Heart left ventricle (tissue), 16 donors: ENCODE measurements around the gene FER. TPM values are rescaled to one million over a fixed set of nuclear protein-coding genes. Genes with fewer than 3 reads are reported as not detected.
"Not testable (repeated sequence)": the region's sequence is repeated elsewhere in the genome, so short reads cannot be mapped to it uniquely, and the experiment has no call there.

Experiments used
- ATAC-seq, 4 donors: fragments of 200-7000 bp; cut with Tn5 transposase; one replicate each; pipeline ENCODE4 v1.9.1; 2020 to 2022; ENCODE audit warnings: moderate library complexity in 4 of 4, mild to moderate bottlenecking in 3 of 4, moderate number of reproducible peaks in 1 of 4
- DNase-seq, 5 donors: peaks; one replicate each; pipeline ENCODE4 v3.0.0-alpha.2; 2020
- H3K27ac ChIP-seq, 12 donors: fragments of 200-600 bp; sonication (generic) in 4 of 12; one replicate each; pipeline versions ENCODE4 v1.5.0 to v1.8.0; 2016 to 2022; ENCODE audit warnings: mild to moderate bottlenecking in 2 of 12
- H3K27me3 ChIP-seq, 9 donors: fragments of 200-600 bp; sonication (generic) in 2 of 9; one replicate each; pipeline versions ENCODE4 v1.5.1 to v1.8.0; 2016 to 2022; ENCODE audit warnings: mild to moderate bottlenecking in 3 of 9
- H3K36me3 ChIP-seq, 9 donors: fragments of 200-600 bp; sonication (generic) in 2 of 9; one replicate each; pipeline versions ENCODE4 v1.5.0 to v1.8.0; 2018 to 2022; ENCODE audit warnings: mild to moderate bottlenecking in 2 of 9
- H3K4me1 ChIP-seq, 12 donors: fragments of 200-600 bp; sonication (generic) in 4 of 12; one replicate each; pipeline versions ENCODE4 v1.5.0 to v1.8.0; 2016 to 2022; ENCODE audit warnings: mild to moderate bottlenecking in 3 of 12
- H3K4me3 ChIP-seq, 12 donors: fragments of 200-600 bp; sonication (generic) in 4 of 12; one replicate each; pipeline versions ENCODE4 v1.5.0 to v1.8.0; 2017 to 2022; ENCODE audit warnings: mild to moderate bottlenecking in 9 of 12, moderate library complexity in 4 of 12
- H3K9me3 ChIP-seq, 12 donors: fragments of 200-600 bp; sonication (generic) in 4 of 12; one replicate each; pipeline versions ENCODE4 v1.5.0 to v1.8.0; 2016 to 2022; ENCODE audit warnings: mild to moderate bottlenecking in 1 of 12
- CTCF ChIP-seq, 12 donors: fragments of 200-600 bp; sonication (generic) in 4 of 12; IDR thresholded peaks; one replicate each; pipeline versions ENCODE4 v1.5.0 to v1.8.0; 2018 to 2022; ENCODE audit warnings: antibody characterized with exemption in 12 of 12, mild to moderate bottlenecking in 5 of 12
- POLR2A ChIP-seq, 2 donors: fragments of 450-650 bp; IDR thresholded peaks; one replicate each; pipeline ENCODE4 v1.6.1; 2017; ENCODE audit warnings: antibody characterized with exemption in 2 of 2, mild to moderate bottlenecking in 2 of 2, moderate library complexity in 2 of 2
- WGBS, 4 donors: extraction: QIAGEN DNeasy Blood & Tissue Kit in 2 of 4; methylation state at CpG; one replicate each; pipeline versions ENCODE4 v1.1.5 to v1.1.7; 2013 to 2018; 5-methylcytosine and 5-hydroxymethylcytosine counted together
- intact Hi-C, 10 donors: fragments of 100-400 bp; cut with DNase I; formaldehyde crosslinking; loops; one replicate each; pipeline versions ENCODE4 v1.11.1 to v1.14.2; 2022
- polyA plus RNA-seq, 2 donors: library from polyadenylated mRNA; stranded (reverse); fragments of 200-250 nt; gene quantifications; one replicate each; pipeline ENCODE4 v1.2.3, GENCODE V29; 2013
- total RNA-seq, 9 donors: library from RNA; depleted of rRNA in 2 of 9; stranded (reverse); fragments of >200 nt in 2 of 9; fragmentation: NEBNext Ultra II Directional in 3 of 9; extraction: Animal tissue kit (Norgen Biotek cat#: 25700) in 3 of 9; gene quantifications; one replicate each; pipeline versions ENCODE4 v1.1.0 to v1.2.4, GENCODE V29; 2016 to 2023
- donor health status: ischemic (EF 13 %, LVEDD 7.1; RV severe dilation, severe dysfunction).
- donor health status: healthy with polysubstance abuse.
- donor health status: DM: no; HTN: yes; CAD: no.
- donor health status: DM: no; HTN: no; CAD: no.
- donor health status: ischemic (EF 25% LVEDD 6.9; RV normal size, moderate dysfunction).
- donor health status: ischemic (EF 25% LVEDD 5.7; RV mildly dilated, moderate dysfunction).
- donor health status: healthy.
- donor health status: DM: yes; HTN: yes; CAD: no.
- donor health status: ischemic (EF 35%, LVEDD 5.7; RV mildly dilated, moderate dysfunction).
- donor health status: nonischemic (EF 11% LVEDD 7.7; RV severe dilation, severe dysfunction).
- donor health status: DM: yes; HTN: yes; CAD: no.
- donor health status: PGD.
- donor health status: ischemic (EF 29% LVEDD 5.4; RV normal size, mild dysfunction).
- donor health status: nonischemic (EF 23%, LVEDD 6.1; RV moderate dilation, normal function).

Gene FER
- total and polyA plus RNA-seq, 11 donors, result 1.4 to 25.7 (median 13.1) TPM

- Histone ChIP-seq H3K27ac (no peak overlapping the region), H3K9me3 (peaks cover 0 to 28% (median 0%) of the 10 kb centered on the region in 12 donors), H3K27me3 (no peaks in the 10 kb centered on the region), H3K4me1 (no peaks in the 10 kb centered on the region), H3K36me3 (peaks cover 0 to 18% (median 0%) of the 10 kb centered on the region in 9 donors), H3K4me3 (no peak overlapping the region)
- ATAC-seq, result no peak
- intact Hi-C loops, result no loop called here
- no peak for DNase-seq
- WGBS, 4 donors, result 89 to 97% (median 92%) methylated on average over 4 of the region's 4 CpGs
- TF ChIP-seq CTCF (IDR thresholded peaks at IDR 0.05) (no peak), POLR2A (IDR thresholded peaks at IDR 0.05) (no peak)
Measured at GRCh38 chr5:108983461-108984092, 235.9 kb downstream of the FER start.

DNA sequence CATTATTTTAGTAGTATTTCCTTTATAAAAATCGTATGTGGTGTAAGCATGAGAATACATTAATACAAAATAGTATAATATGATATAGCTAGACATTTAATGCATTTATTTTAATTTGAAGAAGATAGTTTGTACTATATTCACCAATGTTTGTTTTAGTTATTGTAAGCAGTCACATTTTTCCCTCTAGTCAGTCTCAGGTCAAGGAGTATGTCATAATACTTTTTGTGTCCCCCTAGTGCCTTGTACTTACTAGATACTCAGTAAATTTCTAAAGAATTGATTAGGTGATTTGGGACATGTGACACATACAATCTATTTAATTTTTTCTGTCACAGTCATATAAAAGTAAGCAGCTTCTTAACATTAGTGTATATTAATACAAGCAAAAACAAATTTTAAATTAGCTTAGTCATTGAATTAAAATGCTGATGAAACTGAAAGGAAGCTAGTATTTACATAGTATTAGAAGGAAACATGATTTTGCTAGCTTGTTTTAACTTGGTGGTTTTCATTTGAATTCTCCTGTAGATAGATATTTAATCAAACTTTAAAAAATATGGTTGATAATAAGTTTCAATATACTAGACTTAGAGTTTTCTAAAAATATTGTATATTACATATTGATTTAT, 242.2 kb downstream of the FER start:
- ATAC-seq, result no peak
- no peaks in the 10 kb centered on the region for H3K27me3 ChIP-seq
- no peaks in the 10 kb centered on the region for H3K4me1 ChIP-seq
- DNase-seq, result no peak
- intact Hi-C loops, result no loop called here
- 75 to 82% (median 78%) methylated on average over 1 of the region's 1 CpG for WGBS, 4 donors
- peaks cover 0 to 13% (median 0%) of the 10 kb centered on the region in 9 donors for H3K36me3 ChIP-seq
- no peak overlapping the region for H3K27ac ChIP-seq
- TF ChIP-seq POLR2A (IDR thresholded peaks at IDR 0.05) (no peak), CTCF (IDR thresholded peaks at IDR 0.05) (no peak)
- H3K9me3 ChIP-seq, result peaks cover 0 to 42% (median 4%) of the 10 kb centered on the region in 12 donors
- H3K4me3 ChIP-seq, result no peak overlapping the region

DNA sequence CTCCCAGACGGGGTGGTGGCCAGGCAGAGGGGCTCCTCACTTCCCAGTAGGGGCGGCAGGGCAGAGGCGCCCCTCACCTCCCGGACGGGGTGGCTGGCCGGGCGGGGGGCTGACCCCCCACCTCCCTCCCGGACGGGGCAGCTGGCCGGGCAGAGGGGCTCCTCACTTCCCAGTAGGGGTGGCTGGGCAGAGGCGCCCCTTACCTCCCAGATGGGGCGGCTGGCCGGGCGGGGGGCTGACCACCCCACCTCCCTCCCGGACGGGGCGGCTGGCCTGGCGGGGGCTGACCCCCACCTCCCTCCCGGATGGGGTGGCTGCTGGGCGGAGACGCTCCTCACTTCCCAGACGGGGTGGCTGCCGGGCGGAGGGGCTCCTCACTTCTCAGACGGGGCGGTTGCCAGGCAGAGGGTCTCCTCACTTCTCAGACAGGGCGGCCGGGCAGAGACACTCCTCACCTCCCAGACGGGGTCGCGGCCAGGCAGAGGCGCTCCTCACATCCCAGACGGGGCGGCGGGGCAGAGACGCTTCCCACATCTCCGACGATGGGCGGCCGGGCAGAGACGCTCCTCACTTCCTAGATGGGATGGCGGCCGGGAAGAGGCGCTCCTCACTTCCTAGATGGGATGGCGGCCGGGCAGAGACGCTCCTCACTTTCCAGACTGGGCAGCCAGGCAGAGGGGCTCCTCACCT, 244.8 kb downstream of the FER start:
- H3K4me3 ChIP-seq, H3K4me1 ChIP-seq, intact Hi-C loops, ATAC-seq, H3K27me3 ChIP-seq, H3K36me3 ChIP-seq, H3K27ac ChIP-seq: not testable (repeated sequence)
- WGBS, 4 donors, result 96 to 100% (median 98%) methylated on average over 6 to 47 of the region's 47 CpGs
- peak in 2 of 5 donors; percentile 20 to 55 for DNase-seq
- H3K9me3 ChIP-seq, result peaks cover 0 to 38% (median 2%) of the 10 kb centered on the region in 12 donors

- H3K27ac ChIP-seq, H3K36me3 ChIP-seq, DNase-seq, ATAC-seq, H3K4me3 ChIP-seq, H3K27me3 ChIP-seq, intact Hi-C loops, H3K4me1 ChIP-seq: not testable (repeated sequence)
- peaks cover 0 to 31% (median 2%) of the 10 kb centered on the region in 12 donors for H3K9me3 ChIP-seq
- 97 to 98% (median 97%) methylated on average over 12 of the region's 12 CpGs for WGBS, 4 donors
Measured at GRCh38 chr5:108993440-108993839, 245.7 kb downstream of the FER start.

DNA sequence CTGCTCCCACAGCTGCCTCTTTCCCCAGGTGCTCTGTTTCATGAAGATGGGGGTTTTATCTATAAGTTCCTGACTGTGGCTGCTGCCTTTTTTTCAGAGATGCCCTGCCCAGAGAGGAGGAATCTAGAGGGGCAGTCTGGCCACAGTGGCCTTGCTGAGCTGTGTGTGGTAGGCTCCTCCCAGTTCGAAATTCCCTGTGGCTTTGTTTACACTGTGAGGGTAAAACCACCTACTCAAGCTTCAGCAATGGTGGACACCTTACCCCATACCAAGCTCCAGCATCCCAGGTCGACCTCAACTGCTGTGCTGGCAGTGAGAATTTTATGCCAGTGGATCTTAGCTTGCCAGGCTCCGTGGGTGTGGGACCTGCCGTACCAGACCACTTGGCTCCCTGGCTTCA, 250.0 kb downstream of the FER start:
- intact Hi-C loops, result no loop called here
- no peak for ATAC-seq
- H3K27ac ChIP-seq, result no peak overlapping the region
- TF ChIP-seq CTCF (IDR thresholded peaks at IDR 0.05) (no peak), POLR2A (IDR thresholded peaks at IDR 0.05) (no peak)
- no peak overlapping the region for H3K4me3 ChIP-seq
- 92 to 96% (median 94%) methylated on average over 4 of the region's 4 CpGs for WGBS, 4 donors
- no peak for DNase-seq
- H3K9me3 ChIP-seq, result peaks cover 0 to 31% (median 2%) of the 10 kb centered on the region in 12 donors
- peaks cover 0 to 3% (median 0%) of the 10 kb centered on the region in 9 donors for H3K36me3 ChIP-seq
- H3K4me1 ChIP-seq, result no peaks in the 10 kb centered on the region
- no peaks in the 10 kb centered on the region for H3K27me3 ChIP-seq
